ENCODE measurements around the gene DOCK7. TPM values are rescaled to one million over a fixed set of nuclear protein-coding genes. Genes with fewer than 3 reads are reported as not detected.

Gene DOCK7
- total and polyA plus RNA-seq, 2 of the 8 experiments (the other 6 are each of a cell fraction or from before 2014, with no cell fraction given) = 10.2 to 33.7 TPM

DNA sequence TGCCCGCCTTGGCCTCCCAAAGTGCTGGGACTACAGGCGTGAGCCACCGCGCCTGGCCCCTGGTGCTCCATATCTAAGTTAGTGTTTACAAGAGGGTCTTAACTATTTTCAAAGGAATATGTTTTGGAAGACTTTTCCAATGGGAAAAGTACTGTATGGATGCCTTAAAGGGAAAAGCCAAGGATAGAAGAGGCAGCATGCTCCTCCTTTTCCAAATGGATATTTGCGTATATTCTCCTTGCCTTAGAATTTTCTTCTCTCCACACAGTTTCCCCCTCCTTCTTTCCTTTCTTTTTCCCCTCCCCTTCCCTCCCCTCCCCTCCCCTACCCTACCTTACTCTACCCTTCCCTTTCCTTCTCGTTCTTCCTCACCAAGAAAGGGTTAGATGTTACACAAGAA lies 29.3 kb upstream of the DOCK7 start:
- Histone ChIP-seq H3K56ac (replicated peaks; ENCODE audit: insufficient read length, low read depth, low read length) (no peak overlapping the region), H3K14ac (ENCODE audit: insufficient read length) (no peak overlapping the region), H2BK20ac (ENCODE audit: low read length) (no peak overlapping the region), H3K9ac (replicated peaks in 1 of 4; ENCODE audit: extremely low read depth in 1 of 4, low read depth in 3 of 4, low read length in 3 of 4) (no peak overlapping the region), H3K4me2 (ENCODE audit: insufficient read depth in 1 of 2, low read depth in 2 of 2, low read length in 2 of 2) (no peak overlapping the region), H3K36me3 (ENCODE audit: control insufficient read depth in 2 of 4, insufficient read depth in 4 of 4, low read length in 3 of 4) (no peaks in the 10 kb centered on the region), H4K8ac (ENCODE audit: extremely low read depth, insufficient read depth, low read length) (no peak overlapping the region), H3K4ac (replicated peaks; ENCODE audit: insufficient read length, low read depth, low read length) (no peak overlapping the region), H3K4me3 (ENCODE audit: extremely low read depth in 1 of 4, insufficient read depth in 2 of 4, low read depth in 3 of 4, low read length in 4 of 4) (no peak overlapping the region), H3K27ac (ENCODE audit: low read depth, low read length) (no peak overlapping the region), H2BK12ac (ENCODE audit: low read depth, low read length) (no peak overlapping the region), H3K23ac (ENCODE audit: insufficient read length) (no peak overlapping the region), H2BK120ac (replicated peaks; ENCODE audit: low read depth, low read length) (no peak overlapping the region), H3K27me3 (replicated peaks in 1 of 4; ENCODE audit: control insufficient read depth in 3 of 4, extremely low read depth in 1 of 4, insufficient read depth in 3 of 4, low read length in 3 of 4) (no peaks in the 10 kb centered on the region), H2AK5ac (ENCODE audit: low read depth, low read length) (no peak overlapping the region), H4K5ac (ENCODE audit: insufficient read length, low read depth, low read length) (no peak overlapping the region), H3K23me2 (ENCODE audit: low read depth, low read length) (no peaks in the 10 kb centered on the region), H3K79me1 (ENCODE audit: low read depth, low read length) (no peaks in the 10 kb centered on the region), H4K91ac (replicated peaks; ENCODE audit: insufficient read length, low read length) (no peak overlapping the region), H4K20me1 (replicated peaks in 1 of 2; ENCODE audit: control insufficient read depth in 1 of 2, insufficient read depth in 2 of 2, low read length in 2 of 2) (no peaks in the 10 kb centered on the region), H2BK15ac (ENCODE audit: low read length) (no peak overlapping the region), H2AFZ (ENCODE audit: low read length) (no peak overlapping the region), H3K4me1 (replicated peaks in 1 of 4; ENCODE audit: control insufficient read depth in 3 of 4, insufficient read depth in 4 of 4, low read length in 3 of 4) (peaks cover 0 to 5% (median 0%) of the 10 kb centered on the region in 4 experiments; a peak in 1 of 7 replicates), H3K18ac (ENCODE audit: extremely low read depth, low read length) (no peak overlapping the region), H2BK5ac (ENCODE audit: low read depth, low read length) (no peak overlapping the region), H3K79me2 (ENCODE audit: control insufficient read depth in 1 of 2, insufficient read depth in 2 of 2, low read length in 2 of 2) (no peaks in the 10 kb centered on the region), H3K9me3 (ENCODE audit: insufficient read depth in 2 of 2, low read depth in 1 of 2, low read length in 1 of 2) (no peaks in the 10 kb centered on the region)
- 71 to 92% methylated on average over 1 to 6 of the region's 6 CpGs for WGBS, 2 experiments (ENCODE audit: extremely low coverage in 1 of 2, insufficient coverage in 1 of 2, insufficient read length in 1 of 2, insufficient replicate concordance in 2 of 2, low coverage in 1 of 2, low lambda C conversion rate in 2 of 2, missing lambda C conversion rate in 1 of 2)
- DNase-seq (ENCODE audit: low read depth in 1 of 2, low spot score in 2 of 2) (no peak), FAIRE-seq (no peak)
- ChIA-PET POLR2A (ENCODE audit: partially characterized antibody) (interaction anchor here (1.1 kb wide), 1 partner anchor 28 kb away, joined by 3 read pairs; no protein-coding TSS in a partner anchor), CTCF (ENCODE audit: partially characterized antibody) (interaction anchor here (1.1 kb wide), 1 partner anchor 10 kb away, joined by 3 read pairs; no protein-coding TSS in a partner anchor)
- TF ChIP-seq GTF2F1 (IDR thresholded peaks at IDR 0.05; ENCODE audit: borderline replicate concordance, low read depth, low read length) (no peak), HDAC6 (IDR thresholded peaks at IDR 0.05; ENCODE audit: low read depth, low read length) (no peak), RXRA (IDR thresholded peaks at IDR 0.05; ENCODE audit: insufficient read depth, low read depth, low read length) (no peak)

Data from H1 (cell line).